GM18868 (cell line): ENCODE data around the gene HOXD9.
A peak's percentile ranks its signal among the peaks of the same experiment; 100 is the strongest.

ENCODE experiments used
- ATAC-seq: cut with Tn5 transposase; IDR thresholded peaks from one replicate; pipeline ENCODE4 v1.9.1; 2021; ENCODE audit warnings: mild to moderate bottlenecking, moderate library complexity; ENCODE audit not compliant: unreplicated experiment

HOXD9 gene

GRCh38 chr2:176110415-176111308 lies 11.9 kb upstream of the HOXD9 start:
- no peak for ATAC-seq

DNA sequence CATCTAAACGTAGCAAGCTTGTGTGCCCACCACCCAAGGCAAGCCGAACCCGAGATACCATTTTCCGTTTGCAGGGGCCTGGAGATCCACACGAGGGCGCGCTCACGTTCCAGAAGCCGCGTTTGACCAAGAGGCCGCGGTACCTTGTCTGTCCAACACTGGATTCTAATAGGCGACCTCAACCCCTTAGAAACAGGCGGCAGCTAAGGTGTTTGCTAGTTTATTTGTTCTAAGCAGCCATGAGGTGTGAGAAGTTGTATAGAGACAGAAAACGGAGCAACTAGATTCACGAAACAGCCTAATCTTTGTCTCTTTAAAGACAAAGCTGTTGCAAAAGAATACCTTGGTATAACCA lies 11.2 kb upstream of the HOXD9 start:
- ATAC-seq, result peak; percentile 61

DNA sequence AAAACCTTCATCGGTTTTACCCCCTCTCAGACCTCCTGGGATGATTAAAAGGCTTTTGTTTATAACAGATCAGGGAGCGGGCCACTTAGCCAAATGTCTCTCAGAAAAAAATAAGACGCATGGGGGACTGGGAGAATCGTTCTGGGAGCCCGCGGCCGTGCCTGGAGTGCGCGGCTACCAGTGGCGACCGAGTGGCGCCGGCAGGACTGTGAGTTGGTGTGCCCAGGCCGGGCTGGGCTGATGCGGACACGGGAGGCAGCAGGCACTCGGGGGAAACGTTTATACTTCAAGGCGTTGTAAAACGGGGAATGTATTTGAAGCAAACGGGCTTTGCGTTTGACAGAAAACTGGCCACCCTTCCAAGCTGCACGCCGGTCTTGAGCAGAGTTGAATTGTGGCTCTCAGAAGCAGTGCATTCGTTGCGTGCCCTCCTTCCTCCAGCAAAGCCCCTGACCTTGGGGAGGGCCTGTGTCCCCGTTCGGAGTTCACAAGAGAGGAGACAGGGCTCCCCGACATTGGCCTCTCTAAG lies 10.6 kb upstream of the HOXD9 start:
- no peak for ATAC-seq

DNA sequence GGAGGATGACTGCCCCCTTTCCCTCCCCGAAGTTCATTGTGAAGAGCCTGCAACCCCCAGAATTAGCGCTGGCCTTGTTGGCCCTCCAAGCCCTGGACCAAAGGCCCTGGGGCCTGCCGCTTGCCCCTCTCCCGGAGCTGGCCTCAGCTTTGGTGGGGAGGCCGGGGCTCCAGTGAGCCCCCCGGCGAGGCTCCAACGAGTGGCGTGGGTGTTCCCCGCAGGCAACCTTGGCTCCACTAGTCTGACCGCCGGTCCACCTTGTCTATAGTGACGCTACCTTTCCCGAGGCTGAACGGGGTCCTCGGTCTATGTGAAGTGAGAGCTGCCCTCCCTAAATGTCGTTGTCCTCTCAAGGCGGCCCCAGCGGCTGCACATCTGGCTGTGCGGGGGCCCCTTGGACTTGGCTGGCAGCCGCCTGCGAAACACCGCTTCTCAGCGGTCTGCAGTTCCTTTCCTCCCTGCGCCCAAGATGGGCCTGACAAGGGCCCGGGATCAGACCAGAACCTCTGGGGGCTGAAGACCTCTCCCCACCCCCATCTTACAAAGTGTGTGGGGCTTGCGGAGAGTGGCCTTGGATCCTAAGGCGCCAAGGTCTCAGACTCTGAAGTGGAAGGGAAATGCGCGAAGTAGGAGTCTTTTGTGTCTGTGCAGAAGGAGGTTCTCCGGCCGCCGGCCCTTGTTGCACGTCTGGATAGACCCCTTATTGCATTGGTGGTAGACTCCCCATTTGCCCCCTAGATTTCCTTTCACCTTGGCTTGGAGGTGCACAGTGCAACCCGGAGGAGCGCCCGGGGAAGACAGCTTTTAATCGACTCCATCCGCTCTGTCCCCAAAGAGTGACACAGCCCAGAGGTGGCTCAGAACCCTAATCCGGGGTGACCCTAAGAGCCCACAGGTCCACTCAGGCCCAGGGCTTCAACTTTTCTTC lies 9.9 kb upstream of the HOXD9 start:
- ATAC-seq, result no peak

DNA sequence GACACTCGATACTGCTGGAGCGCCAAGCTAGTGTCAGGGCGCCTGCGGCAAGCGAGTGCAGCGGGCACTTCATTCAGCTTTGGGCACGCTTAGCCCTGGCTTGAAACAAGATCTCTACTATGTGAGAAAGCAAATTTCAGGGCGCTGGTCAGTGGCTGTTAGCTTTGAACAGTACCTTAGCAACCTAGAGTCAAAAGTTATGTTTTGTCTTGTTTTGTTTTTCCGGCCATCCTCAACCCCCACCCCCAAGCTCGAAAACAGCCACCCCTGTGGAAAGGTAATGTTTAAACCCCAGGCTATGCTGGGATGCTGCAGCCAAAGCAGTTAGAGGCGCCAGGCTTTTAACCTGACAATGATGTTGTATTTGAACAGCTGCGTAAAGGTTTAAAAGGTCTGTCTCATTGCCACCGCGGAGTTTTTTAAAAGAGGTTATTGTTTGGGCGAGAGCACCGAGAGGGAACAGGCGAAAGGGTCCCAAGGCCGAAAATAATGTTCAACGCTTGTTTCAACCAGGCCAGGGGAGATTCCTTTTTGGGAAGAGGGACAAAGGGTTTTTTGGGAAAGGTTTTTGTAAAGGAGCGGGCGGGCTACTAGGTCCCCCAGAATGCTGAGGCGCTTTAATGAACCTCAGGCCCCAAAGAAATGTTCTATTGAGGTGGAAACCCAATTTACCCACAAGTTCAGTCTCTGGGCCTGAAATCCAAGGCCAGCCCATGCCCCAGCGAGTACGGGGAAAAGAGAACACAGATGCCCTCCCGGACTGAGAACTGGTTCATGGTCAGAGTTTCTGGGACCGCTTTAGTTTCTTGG lies 8.2 kb upstream of the HOXD9 start:
- no peak for ATAC-seq

- ATAC-seq, result no peak
Observed at GRCh38 chr2:176114930-176115625, 7.4 kb upstream of the HOXD9 start.

DNA sequence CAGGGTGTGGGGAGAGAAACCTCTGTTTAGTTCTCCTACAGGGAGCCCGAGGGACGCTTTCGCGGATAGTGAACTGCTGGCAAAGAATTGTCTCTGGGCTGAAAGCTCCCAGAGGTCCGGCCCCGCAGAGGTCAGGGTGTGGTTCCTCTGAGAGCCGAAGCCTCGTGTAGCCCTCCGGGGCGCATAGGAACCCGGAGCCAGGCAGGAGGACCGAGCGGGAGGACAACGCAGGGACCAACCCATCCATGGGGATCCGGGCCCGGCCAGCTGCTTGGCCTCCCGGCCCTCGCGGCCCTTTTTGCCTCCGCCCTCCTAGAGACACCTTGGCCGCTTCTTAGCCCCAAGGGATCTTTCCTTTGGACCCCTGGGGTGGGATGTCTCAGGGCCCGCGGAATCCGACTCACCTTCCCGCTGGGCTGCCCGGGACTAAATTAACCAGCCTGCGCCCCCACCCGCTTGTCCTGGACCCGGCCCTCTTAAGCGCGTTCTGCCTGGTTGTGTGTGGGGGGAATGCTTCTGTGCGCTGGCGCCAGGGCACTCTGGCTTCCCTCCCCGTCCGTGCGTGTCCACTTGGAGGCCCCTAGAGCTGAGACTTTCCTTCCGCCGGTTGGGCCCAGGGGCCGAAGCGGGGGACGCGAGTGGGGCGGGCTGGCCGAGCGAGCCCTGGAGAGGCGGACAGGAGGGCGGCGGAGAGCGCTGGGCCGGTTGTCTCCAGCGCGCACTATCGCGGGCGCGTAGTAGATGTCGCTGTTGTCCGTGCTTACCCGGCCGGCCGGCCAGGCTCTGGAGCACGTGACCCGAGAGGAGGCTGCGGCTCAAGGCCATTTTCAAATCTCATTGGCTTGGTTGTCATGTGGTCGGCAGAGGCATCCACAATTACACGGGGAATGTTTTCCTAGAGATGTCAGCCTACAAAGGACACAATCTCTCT lies 6.4 kb upstream of the HOXD9 start, which contains the start of gene HOXD10:
Gene HOXD10, plus strand, starts transcription at position 896 of the 931 bp plus-strand sequence. CDS start 56 bp downstream, outside the sequence.
- ATAC-seq, result no peak

- ATAC-seq, result no peak
Observed at GRCh38 chr2:176117162-176117822, 5.2 kb upstream of the HOXD9 start.

- ATAC-seq, result no peak
Observed at GRCh38 chr2:176117823-176118371, 4.6 kb upstream of the HOXD9 start.

GRCh38 chr2:176118601-176119339 lies 3.7 kb upstream of the HOXD9 start:
- ATAC-seq, result no peak

DNA sequence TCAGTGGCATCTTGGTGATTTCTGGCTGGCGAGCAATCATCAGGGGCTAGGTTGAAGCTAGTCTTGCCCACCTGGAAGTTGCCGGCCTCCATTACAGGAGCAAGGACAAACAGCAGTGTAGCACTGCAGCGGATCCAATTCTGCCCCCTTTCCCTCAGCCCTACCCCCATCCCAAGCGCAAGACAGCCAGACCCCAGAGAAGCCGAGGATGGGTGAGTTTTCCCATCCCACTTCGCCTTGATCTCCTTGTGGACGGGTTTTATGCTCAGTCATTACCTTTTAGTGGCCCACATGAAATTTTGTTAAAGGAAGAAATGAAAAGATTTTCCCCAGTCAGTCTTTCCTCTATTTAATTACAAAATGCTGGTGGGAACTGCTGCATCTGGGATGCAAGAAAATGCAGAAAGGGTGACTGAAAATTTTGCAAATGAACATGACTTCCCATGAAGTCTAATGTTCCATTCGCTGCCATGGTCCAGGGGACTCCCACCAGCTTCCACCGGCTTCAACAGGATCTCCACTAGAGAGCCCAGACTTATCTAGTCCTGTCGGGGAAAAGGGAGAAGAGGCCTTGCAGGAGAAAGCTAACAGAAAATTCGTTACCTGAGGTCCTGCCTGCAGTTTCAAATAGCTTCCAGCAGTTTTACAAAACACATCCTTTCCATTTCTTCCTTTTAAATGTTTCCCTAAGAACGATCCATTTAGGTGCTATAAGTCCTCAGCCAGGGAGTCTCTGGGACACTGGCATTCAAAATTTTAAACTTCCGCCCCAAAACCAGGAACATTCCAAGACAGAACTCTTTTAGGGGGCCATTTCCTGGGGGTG lies 1.9 kb upstream of the HOXD9 start:
- ATAC-seq, result no peak

DNA sequence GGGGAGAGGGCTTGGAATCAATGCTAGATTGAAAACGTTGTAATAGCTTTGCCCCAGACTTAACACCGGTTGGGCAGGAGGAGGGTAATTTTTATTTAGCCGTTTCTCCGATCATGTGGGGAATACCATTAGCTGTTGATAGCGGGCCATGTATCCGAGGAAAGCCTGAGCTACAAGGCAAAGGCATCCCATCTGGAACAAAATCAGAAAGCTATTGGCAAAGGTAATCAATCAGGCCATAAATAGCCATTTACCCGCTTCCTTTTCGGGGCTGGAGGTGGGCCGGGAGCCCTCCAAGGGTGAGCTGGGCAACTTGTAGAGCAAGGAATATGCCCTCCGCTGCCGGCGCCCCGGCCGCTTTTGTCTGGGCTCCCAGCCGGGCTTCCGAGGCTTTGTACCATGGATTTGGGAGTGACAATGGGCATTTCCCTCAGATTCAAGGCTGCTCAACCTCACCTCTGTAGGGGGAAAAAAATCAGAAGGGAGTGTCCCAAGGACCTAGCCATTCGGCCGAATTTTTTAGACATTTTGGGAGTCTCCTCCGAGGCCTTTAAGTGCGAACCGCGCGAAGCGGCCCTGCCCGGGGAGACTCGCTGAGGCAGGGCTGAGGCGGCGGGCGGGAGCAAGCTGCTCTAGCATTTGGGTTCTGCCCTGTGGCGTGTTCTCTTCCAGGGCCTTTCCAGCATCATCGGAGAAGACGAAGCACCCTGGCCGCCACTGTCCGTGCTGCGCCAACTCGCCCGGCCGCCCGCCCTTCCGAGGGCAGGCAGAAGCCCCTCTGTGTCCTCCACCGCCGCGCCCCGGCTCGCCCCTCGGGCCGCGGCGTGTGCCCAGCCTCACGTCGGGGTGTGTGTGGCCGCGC lies 1.1 kb upstream of the HOXD9 start:
- ATAC-seq, result no peak

DNA sequence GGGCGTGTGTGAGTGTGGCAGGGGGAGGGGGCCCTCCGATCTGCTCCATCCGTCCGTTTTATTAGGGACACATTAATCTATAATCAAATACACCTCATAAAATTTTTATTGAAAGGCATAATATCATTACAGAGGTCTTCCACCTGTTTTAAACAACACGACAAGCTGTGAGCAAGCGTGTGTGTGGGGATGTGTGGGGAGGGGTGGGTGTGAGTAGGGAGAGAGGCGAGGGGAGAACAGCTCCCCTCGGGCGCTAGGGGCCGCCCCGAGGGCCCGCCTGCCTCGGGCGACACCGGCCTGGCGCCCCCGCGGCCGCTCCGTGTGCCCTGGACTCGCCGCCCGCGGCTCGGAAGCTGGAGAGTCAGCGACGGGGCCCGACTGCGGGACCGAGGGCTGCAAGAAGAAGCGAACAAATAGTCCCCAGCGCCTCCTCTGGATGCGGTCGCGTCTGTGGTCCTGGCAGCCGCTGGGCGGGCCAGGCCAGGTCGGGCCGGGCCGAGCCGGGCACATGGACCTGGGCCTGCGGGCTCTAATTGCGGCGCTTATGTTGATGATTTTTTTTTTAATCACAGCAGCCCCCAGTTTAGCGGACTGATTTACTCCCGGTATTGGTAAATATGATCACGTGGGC lies 352 bp upstream of the HOXD9 start:
- ATAC-seq, result no peak

DNA sequence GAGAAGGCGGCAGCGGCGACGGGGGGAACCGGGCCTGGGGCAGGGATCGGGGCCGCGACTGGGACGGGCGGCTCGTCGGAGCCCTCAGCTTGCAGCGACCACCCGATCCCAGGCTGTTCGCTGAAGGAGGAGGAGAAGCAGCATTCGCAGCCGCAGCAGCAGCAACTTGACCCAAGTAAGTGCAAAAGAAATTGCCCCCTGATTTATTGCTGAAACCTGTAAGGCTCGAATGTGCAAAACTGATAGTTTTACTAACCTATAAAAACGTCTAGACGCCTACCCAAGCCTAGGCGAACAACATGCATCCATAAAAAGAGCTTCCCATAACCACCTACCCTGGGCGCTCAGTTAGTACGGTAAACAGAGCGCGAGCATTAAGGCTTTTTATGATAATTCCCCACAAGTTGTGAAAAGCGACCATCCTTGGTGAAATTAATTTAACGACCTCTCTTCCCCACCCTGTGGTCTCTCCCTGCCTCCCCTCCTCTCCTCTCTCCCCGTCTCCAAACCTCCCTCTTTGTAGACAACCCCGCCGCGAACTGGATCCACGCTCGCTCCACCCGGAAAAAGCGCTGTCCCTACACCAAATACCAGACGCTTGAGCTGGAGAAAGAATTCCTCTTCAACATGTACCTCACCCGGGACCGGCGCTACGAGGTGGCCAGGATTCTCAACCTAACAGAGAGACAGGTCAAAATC lies 1.0 kb downstream of the HOXD9 start:
- no peak for ATAC-seq
